ENCODE results near the gene CLEC4M.

The CLEC4M gene

GRCh38 chr19:7788178-7788932 lies 25.3 kb downstream of the CLEC4M start:
- Histone ChIP-seq H3K9me3 (ENCODE audit: insufficient read depth, low read length, severe bottlenecking) (peaks cover 5% of the 10 kb centered on the region), H3K27me3 (ENCODE audit: insufficient read depth, low read length, poor library complexity) (no peaks in the 10 kb centered on the region), H3K4me3 (ENCODE audit: low read depth in 1 of 2, low read length in 2 of 2) (no peak overlapping the region), H4K20me1 (ENCODE audit: insufficient read depth, low read length) (no peaks in the 10 kb centered on the region), H2AFZ (ENCODE audit: low read depth, low read length) (no peak overlapping the region), H3K36me3 (ENCODE audit: insufficient read depth, low read length) (no peaks in the 10 kb centered on the region), H3K9ac (ENCODE audit: low read depth, low read length) (no peak overlapping the region), H3K79me2 (ENCODE audit: insufficient read depth, low read length) (no peaks in the 10 kb centered on the region), H3K4me2 (ENCODE audit: insufficient read depth, low read length) (no peak overlapping the region), H3K27ac (ENCODE audit: low read length) (no peak overlapping the region), H3K4me1 (ENCODE audit: insufficient read depth, low read length) (no peaks in the 10 kb centered on the region)
- TF ChIP-seq EZH2 (IDR thresholded peaks at IDR 0.05; ENCODE audit: borderline replicate concordance, low read depth, low read length, severe bottlenecking) (no peak), CTCF (IDR thresholded peaks at IDR 0.05; ENCODE audit: borderline replicate concordance, extremely low read depth, low read length, poor library complexity, severe bottlenecking) (no peak)
- no peak for DNase-seq
- ATAC-seq (ENCODE audit: insufficient read depth, low read depth) = no peak

GRCh38 chr19:7788933-7789323 lies 25.9 kb downstream of the CLEC4M start:
- TF ChIP-seq EZH2 (IDR thresholded peaks at IDR 0.05; ENCODE audit: borderline replicate concordance, low read depth, low read length, severe bottlenecking) (no peak), CTCF (IDR thresholded peaks at IDR 0.05; ENCODE audit: borderline replicate concordance, extremely low read depth, low read length, poor library complexity, severe bottlenecking) (no peak)
- ATAC-seq (ENCODE audit: insufficient read depth, low read depth) = no peak
- no peak overlapping the region for H3K4me2 ChIP-seq (ENCODE audit: insufficient read depth, low read length)
- H3K27ac ChIP-seq (ENCODE audit: low read length) = no peak overlapping the region
- no peaks in the 10 kb centered on the region for H3K27me3 ChIP-seq (ENCODE audit: insufficient read depth, low read length, poor library complexity)
- no peaks in the 10 kb centered on the region for H3K4me1 ChIP-seq (ENCODE audit: insufficient read depth, low read length)
- no peaks in the 10 kb centered on the region for H3K79me2 ChIP-seq (ENCODE audit: insufficient read depth, low read length)
- DNase-seq = no peak
- no peak overlapping the region for H2AFZ ChIP-seq (ENCODE audit: low read depth, low read length)
- peaks cover 5% of the 10 kb centered on the region for H3K9me3 ChIP-seq (ENCODE audit: insufficient read depth, low read length, severe bottlenecking)
- H3K36me3 ChIP-seq (ENCODE audit: insufficient read depth, low read length) = no peaks in the 10 kb centered on the region
- no peaks in the 10 kb centered on the region for H4K20me1 ChIP-seq (ENCODE audit: insufficient read depth, low read length)
- H3K4me3 ChIP-seq (ENCODE audit: low read depth in 1 of 2, low read length in 2 of 2) = no peak overlapping the region
- no peak overlapping the region for H3K9ac ChIP-seq (ENCODE audit: low read depth, low read length)

GRCh38 chr19:7789447-7789846 lies 26.4 kb downstream of the CLEC4M start:
- Histone ChIP-seq H3K4me1 (ENCODE audit: insufficient read depth, low read length) (no peaks in the 10 kb centered on the region), H3K27ac (ENCODE audit: low read length) (no peak overlapping the region), H3K36me3 (ENCODE audit: insufficient read depth, low read length) (no peaks in the 10 kb centered on the region), H4K20me1 (ENCODE audit: insufficient read depth, low read length) (no peaks in the 10 kb centered on the region), H3K4me3 (ENCODE audit: low read depth in 1 of 2, low read length in 2 of 2) (no peak overlapping the region), H3K9ac (ENCODE audit: low read depth, low read length) (no peak overlapping the region), H2AFZ (ENCODE audit: low read depth, low read length) (no peak overlapping the region), H3K4me2 (ENCODE audit: insufficient read depth, low read length) (no peak overlapping the region), H3K9me3 (ENCODE audit: insufficient read depth, low read length, severe bottlenecking) (peaks cover 5% of the 10 kb centered on the region), H3K27me3 (ENCODE audit: insufficient read depth, low read length, poor library complexity) (no peaks in the 10 kb centered on the region), H3K79me2 (ENCODE audit: insufficient read depth, low read length) (no peaks in the 10 kb centered on the region)
- TF ChIP-seq CTCF (IDR thresholded peaks at IDR 0.05; ENCODE audit: borderline replicate concordance, extremely low read depth, low read length, poor library complexity, severe bottlenecking) (no peak), EZH2 (IDR thresholded peaks at IDR 0.05; ENCODE audit: borderline replicate concordance, low read depth, low read length, severe bottlenecking) (no peak)
- DNase-seq = no peak
- ATAC-seq (ENCODE audit: insufficient read depth, low read depth) = no peak

Data from DND-41 (cell line).